Immature natural killer cell (primary cell): ENCODE results near the gene MTHFR. TPM values are rescaled to one million over a fixed set of nuclear protein-coding genes. Genes with fewer than 3 reads are reported as not detected.
A peak's percentile ranks its signal among the peaks of the same experiment; 100 is the strongest.

Experiments
- DNase-seq, 3 donors: peaks; one replicate each; pipeline ENCODE4 v3.0.0; 2022; ENCODE audit warnings: mixed read lengths in 1 of 3
- H3K27ac Mint-ChIP-seq, 6 donors: one replicate each; pipeline ENCODE4 v1.8.0; 2020; ENCODE audit warnings: mixed read lengths in 6 of 6, mild to moderate bottlenecking in 5 of 6, inconsistent platforms in 4 of 6, moderate library complexity in 3 of 6
- H3K27me3 Mint-ChIP-seq, 3 donors: one replicate each; pipeline ENCODE4 v1.8.0; 2020 to 2021; ENCODE audit warnings: low read depth in 3 of 3, mild to moderate bottlenecking in 3 of 3, mixed read lengths in 3 of 3, moderate library complexity in 3 of 3, inconsistent platforms in 1 of 3
- H3K36me3 Mint-ChIP-seq, 3 donors: one replicate each; pipeline ENCODE4 v1.8.0; 2020; ENCODE audit warnings: mixed read lengths in 3 of 3, inconsistent platforms in 2 of 3, mild to moderate bottlenecking in 2 of 3
- H3K4me1 Mint-ChIP-seq, 2 donors: one replicate each; pipeline ENCODE4 v1.8.0; 2020; ENCODE audit warnings: inconsistent platforms in 2 of 2, mild to moderate bottlenecking in 2 of 2, mixed read lengths in 2 of 2, moderate library complexity in 1 of 2
- H3K4me3 Mint-ChIP-seq, 5 donors: one replicate each; pipeline ENCODE4 v1.8.0; 2020; ENCODE audit warnings: mild to moderate bottlenecking in 5 of 5, mixed read lengths in 5 of 5, inconsistent platforms in 3 of 5, moderate library complexity in 3 of 5
- H3K9me3 Mint-ChIP-seq, 6 donors: one replicate each; pipeline ENCODE4 v1.8.0; 2020; ENCODE audit warnings: mild to moderate bottlenecking in 6 of 6, mixed read lengths in 6 of 6, inconsistent platforms in 4 of 6, moderate library complexity in 3 of 6
- polyA plus RNA-seq, 3 donors: library from polyadenylated mRNA; unstranded; fragments of 300-500 nt; fragmentation: Illumina TruSeq; gene quantifications; one replicate each; pipeline ENCODE4 v1.2.3, GENCODE V29; 2021

MTHFR gene
- polyA plus RNA-seq = 10 to 100 TPM in 1 of 3 donors, 1 to 10 TPM in 2; 5.0 to 15.2 (median 7.6) TPM

- Mint-ChIP-seq H3K9me3 (no peaks in the 10 kb centered on the region), H3K27me3 (peaks cover 0 to 14% (median 7%) of the 10 kb centered on the region in 3 donors), H3K4me1 (peaks cover 71% of the 10 kb centered on the region in 2 donors)
Observed at GRCh38 chr1:11805422-11806306, at the start of gene MTHFR, which contains the start of gene CLCN6. Gene MTHFR, minus strand, starts transcription at chr1:11805964. Its CDS starts 2,848 bp downstream, at chr1:11803116. Gene CLCN6, plus strand, starts transcription at chr1:11806191. Its CDS starts 72 bp downstream, at chr1:11806263.

DNA sequence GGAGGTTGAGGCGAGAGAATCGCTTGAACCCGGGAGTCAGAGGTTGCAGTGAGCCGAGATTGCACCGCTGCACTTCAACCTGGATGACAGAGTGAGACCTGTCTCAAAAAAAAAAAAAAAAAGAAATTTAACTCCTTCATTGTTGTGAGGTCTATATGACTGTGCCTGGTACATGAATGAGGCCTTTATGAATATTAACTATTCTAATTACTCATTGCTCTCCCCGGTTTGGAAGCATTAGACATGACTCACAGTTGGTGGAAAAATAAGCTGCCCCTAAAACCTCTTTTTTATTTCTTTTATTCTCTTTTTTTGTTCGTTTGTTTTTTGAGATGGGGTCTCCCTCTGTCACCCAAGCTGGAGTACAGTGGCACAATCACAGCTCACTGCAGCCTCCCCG lies 49.7 kb upstream of the MTHFR start:
- DNase-seq = no peak
- H3K36me3 Mint-ChIP-seq = no peaks in the 10 kb centered on the region
- no peaks in the 10 kb centered on the region for H3K9me3 Mint-ChIP-seq
- H3K27ac Mint-ChIP-seq = no peak overlapping the region
- H3K4me3 Mint-ChIP-seq = no peak overlapping the region
- no peaks in the 10 kb centered on the region for H3K4me1 Mint-ChIP-seq
- peaks cover 5 to 23% (median 6%) of the 10 kb centered on the region in 3 donors for H3K27me3 Mint-ChIP-seq

More at GRCh38 chr1:11805422-11806306, at the start of gene MTHFR, which contains the start of gene CLCN6:
- H3K4me3 Mint-ChIP-seq = peak within 1 kb of the TSS; percentile 97 to 100 (median 98)
- H3K36me3 Mint-ChIP-seq = peaks cover 0 to 9% (median 0%) of the 10 kb centered on the region in 3 donors
- DNase-seq = peak; percentile 98 to 99 (median 98)
- H3K27ac Mint-ChIP-seq = peak within 1 kb of the TSS; percentile 97 to 100 (median 98)

- no peak for DNase-seq
- Mint-ChIP-seq H3K27me3 (peaks cover 1 to 22% (median 6%) of the 10 kb centered on the region in 3 donors), H3K4me1 (no peaks in the 10 kb centered on the region), H3K27ac (no peak overlapping the region), H3K4me3 (no peak overlapping the region), H3K9me3 (no peaks in the 10 kb centered on the region), H3K36me3 (no peaks in the 10 kb centered on the region)
Observed at GRCh38 chr1:11854519-11854918, 48.8 kb upstream of the MTHFR start.

DNA sequence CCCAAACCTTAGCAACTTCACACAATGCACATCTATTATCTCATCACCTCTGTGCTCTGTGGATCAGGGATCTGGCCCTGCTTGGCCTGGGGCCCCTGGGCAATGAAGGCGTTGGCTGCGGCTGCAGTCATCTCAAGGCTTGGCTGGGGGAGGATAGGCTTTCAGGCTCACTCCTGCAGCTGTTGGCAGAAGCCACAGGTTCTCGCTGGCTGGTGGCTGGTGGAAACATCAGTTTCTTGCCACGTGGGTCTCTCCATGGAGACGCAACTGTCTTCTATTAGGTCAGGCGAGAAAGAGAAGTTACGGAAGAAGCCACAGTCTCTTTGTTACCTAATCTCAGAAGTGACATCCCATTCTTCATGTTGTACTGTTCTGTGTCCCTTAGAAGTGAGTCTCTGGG lies 45.4 kb upstream of the MTHFR start:
- peaks cover 0 to 7% (median 1%) of the 10 kb centered on the region in 3 donors for H3K27me3 Mint-ChIP-seq
- no peak for DNase-seq
- H3K27ac Mint-ChIP-seq = no peak overlapping the region
- H3K4me3 Mint-ChIP-seq = no peak overlapping the region
- H3K36me3 Mint-ChIP-seq = no peaks in the 10 kb centered on the region
- no peaks in the 10 kb centered on the region for H3K9me3 Mint-ChIP-seq
- H3K4me1 Mint-ChIP-seq = no peaks in the 10 kb centered on the region

DNA sequence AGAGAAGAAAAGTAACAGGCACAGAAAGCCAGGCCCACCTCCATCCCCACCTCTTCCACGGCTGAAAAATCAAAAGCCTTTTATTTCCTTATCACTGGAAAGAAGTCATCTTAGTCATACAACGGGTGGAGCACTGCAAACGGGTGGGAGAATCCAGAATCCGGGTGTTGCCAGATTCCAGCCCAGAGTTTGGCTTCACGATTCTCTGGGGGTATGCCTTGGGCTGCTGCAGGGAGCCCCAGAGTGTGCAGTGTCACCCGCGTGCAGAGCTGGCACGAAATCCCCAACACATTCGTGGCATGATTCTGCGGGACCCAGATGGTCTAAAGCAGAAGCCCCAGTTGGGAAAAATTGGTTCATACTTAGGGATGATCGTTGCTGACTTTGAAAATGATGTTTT lies 44.4 kb upstream of the MTHFR start:
- Mint-ChIP-seq H3K27ac (no peak overlapping the region), H3K4me1 (no peaks in the 10 kb centered on the region), H3K9me3 (no peaks in the 10 kb centered on the region), H3K36me3 (peaks cover 4 to 5% (median 4%) of the 10 kb centered on the region in 3 donors), H3K27me3 (peaks cover 0 to 7% (median 1%) of the 10 kb centered on the region in 3 donors), H3K4me3 (no peak overlapping the region)
- no peak for DNase-seq

GRCh38 chr1:11848373-11848700 lies 42.6 kb upstream of the MTHFR start:
- no peak overlapping the region for H3K4me3 Mint-ChIP-seq

GRCh38 chr1:11847667-11848372 lies 42.1 kb upstream of the MTHFR start, which contains the start of gene NPPA:
Gene NPPA, minus strand, starts transcription at chr1:11847783. Its CDS starts 99 bp downstream, at chr1:11847684.
- no peaks in the 10 kb centered on the region for H3K9me3 Mint-ChIP-seq
- peaks cover 0 to 2% of the 10 kb centered on the region in 2 donors for H3K4me1 Mint-ChIP-seq
- no peak within 1 kb of the TSS for H3K27ac Mint-ChIP-seq
- H3K27me3 Mint-ChIP-seq = peaks cover 0 to 1% (median under 1%) of the 10 kb centered on the region in 3 donors
- peaks cover 4 to 12% (median 9%) of the 10 kb centered on the region in 3 donors for H3K36me3 Mint-ChIP-seq
- H3K4me3 Mint-ChIP-seq = no peak within 1 kb of the TSS
- DNase-seq = no peak

More at GRCh38 chr1:11848373-11848700, 42.6 kb upstream of the MTHFR start:
- Mint-ChIP-seq H3K9me3 (no peaks in the 10 kb centered on the region), H3K27ac (no peak overlapping the region), H3K4me1 (peaks cover 0 to 2% of the 10 kb centered on the region in 2 donors), H3K27me3 (peaks cover 0 to 3% (median 1%) of the 10 kb centered on the region in 3 donors), H3K36me3 (peaks cover 4 to 12% (median 9%) of the 10 kb centered on the region in 3 donors)
- DNase-seq = no peak

DNA sequence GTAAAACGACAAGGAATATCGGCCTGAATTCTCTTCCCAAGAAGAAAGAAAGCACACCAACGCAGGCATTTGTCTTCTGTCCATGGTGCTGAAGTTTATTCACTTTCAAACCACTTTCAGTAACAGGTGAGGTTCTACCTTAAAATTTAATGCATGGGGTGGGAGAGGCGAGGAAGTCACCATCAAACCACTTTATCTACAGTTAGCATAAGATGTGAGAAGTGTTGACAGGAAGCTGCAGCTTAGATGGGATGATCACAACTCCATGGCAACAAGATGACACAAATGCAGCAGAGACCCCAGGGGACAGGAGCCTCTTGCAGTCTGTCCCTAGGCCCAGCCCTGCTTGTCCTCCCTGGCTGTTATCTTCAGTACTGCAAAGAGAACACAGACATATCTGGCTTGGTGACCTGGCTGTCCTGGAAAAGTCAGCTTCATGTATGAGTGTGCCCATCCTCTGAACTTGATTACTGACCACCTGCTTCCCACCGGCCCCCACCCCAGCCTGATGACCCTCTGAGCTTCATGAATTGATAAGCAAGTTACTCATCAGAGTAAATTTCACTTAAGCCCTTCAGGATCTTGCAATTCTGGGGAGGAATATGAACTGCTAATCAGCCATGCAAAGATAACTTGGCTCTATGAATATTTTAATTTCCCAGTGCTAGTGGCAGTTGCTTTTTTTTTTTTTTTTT lies 40.0 kb upstream of the MTHFR start:
- peaks cover 0 to 7% of the 10 kb centered on the region in 2 donors for H3K4me1 Mint-ChIP-seq
- H3K36me3 Mint-ChIP-seq = peaks cover 8 to 24% (median 17%) of the 10 kb centered on the region in 3 donors
- no peaks in the 10 kb centered on the region for H3K9me3 Mint-ChIP-seq
- H3K4me3 Mint-ChIP-seq = no peak overlapping the region
- no peaks in the 10 kb centered on the region for H3K27me3 Mint-ChIP-seq
- DNase-seq = peak in 1 of 3 donors; percentile 11
- H3K27ac Mint-ChIP-seq = no peak overlapping the region

DNA sequence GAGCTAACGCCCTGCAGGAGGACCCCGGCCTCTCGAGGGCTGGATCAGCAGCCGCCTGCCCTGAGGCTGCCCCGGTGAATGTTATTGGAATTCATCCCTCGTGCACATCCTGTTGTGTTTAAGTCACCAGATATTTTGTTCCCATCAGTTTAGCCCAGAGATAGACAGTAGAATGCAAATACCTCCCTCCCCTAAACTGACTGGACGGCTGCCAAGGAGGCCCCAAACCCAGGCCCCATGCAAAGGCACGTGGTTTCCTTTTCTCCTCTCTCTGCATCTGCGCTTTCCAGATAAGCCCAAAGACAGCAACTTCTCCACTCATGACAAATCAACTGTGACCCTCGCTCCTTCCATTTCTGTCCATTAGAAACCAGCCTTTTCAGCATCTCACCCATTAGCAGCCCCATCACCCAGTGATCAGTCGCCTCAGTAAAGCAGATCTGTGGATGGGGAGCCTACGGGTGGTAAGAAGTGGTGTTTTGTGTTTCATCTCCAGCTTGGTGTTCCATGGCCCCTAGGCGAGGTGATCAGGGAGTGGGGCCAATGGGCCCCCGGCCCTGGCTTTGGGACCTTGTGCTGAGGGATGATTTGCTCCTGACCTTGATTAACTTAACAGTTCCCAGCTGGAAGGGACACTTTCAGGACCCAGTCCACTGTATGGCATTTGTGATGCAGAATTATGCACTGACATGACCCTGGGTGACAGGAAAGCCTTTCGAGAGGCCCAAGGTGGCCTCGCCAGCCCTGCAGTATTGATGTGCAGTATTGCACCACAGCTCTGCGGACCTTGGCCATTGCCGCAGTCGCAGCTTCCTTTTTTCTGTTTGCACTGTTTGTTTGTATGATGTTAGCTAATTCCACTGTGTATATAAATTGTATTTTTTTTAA lies 36.6 kb upstream of the MTHFR start:
- no peak overlapping the region for H3K4me3 Mint-ChIP-seq
- peaks cover 5 to 7% of the 10 kb centered on the region in 2 donors for H3K4me1 Mint-ChIP-seq
- peaks cover 0 to 1% (median 0%) of the 10 kb centered on the region in 6 donors for H3K9me3 Mint-ChIP-seq
- DNase-seq = no peak
- no peak overlapping the region for H3K27ac Mint-ChIP-seq
- H3K27me3 Mint-ChIP-seq = no peaks in the 10 kb centered on the region
- H3K36me3 Mint-ChIP-seq = peaks cover 11 to 36% (median 23%) of the 10 kb centered on the region in 3 donors

GRCh38 chr1:11841245-11842153 lies 35.7 kb upstream of the MTHFR start:
- no peaks in the 10 kb centered on the region for H3K27me3 Mint-ChIP-seq
- H3K4me1 Mint-ChIP-seq = peaks cover 5 to 7% of the 10 kb centered on the region in 2 donors
- no peak for DNase-seq
- peaks cover 0 to 1% (median 0%) of the 10 kb centered on the region in 6 donors for H3K9me3 Mint-ChIP-seq
- H3K4me3 Mint-ChIP-seq = no peak overlapping the region
- H3K27ac Mint-ChIP-seq = no peak overlapping the region
- peaks cover 11 to 37% (median 23%) of the 10 kb centered on the region in 3 donors for H3K36me3 Mint-ChIP-seq

DNA sequence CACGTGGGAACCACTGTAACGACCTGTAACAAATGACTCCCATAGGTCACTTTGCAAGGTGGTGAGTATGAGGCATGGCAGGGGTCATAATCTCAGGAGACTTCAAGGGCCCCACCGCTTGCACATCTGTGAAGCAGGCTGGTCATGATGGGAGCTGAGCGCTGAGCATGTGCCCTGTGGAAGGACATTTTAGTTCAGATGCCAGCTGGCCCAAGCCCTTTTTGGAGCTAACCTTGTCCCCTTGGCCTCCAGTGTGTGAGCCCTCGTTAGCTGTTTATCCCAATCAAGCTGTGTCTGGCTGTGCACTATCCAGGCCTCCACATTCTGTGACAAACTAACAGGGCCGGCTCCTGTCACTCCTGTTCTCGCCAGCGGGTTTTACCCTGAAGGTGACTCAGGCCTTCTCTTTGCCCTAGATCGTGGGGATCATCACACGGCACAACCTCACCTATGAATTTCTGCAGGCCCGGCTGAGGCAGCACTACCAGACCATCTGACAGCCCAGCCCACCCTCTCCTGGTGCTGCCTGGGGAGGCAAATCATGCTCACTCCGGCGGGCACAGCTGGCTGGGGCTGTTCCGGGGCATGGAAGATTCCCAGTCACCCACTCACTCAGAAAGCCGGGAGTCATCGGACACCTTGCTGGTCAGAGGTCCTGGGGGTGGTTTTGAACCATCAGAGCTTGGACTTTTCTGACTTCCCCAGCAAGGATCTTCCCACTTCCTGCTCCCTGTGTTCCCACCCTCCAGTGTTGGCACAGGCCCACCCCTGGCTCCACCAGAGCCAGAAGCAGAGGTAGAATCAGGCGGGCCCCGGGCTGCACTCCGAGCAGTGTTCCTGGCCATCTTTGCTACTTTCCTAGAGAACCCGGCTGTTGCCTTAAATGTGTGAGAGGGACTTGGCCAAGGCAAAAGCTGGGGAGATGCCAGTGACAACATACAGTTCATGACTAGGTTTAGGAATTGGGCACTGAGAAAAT lies 34.3 kb upstream of the MTHFR start:
- DNase-seq = no peak
- Mint-ChIP-seq H3K27me3 (no peaks in the 10 kb centered on the region), H3K27ac (no peak overlapping the region), H3K4me3 (no peak overlapping the region), H3K36me3 (peaks cover 10 to 39% (median 24%) of the 10 kb centered on the region in 3 donors), H3K4me1 (peaks cover 5 to 7% of the 10 kb centered on the region in 2 donors), H3K9me3 (peaks cover 0 to 1% (median 0%) of the 10 kb centered on the region in 6 donors)
